ENCODE measurements around the gene MRTFB.
"Not testable (repeated sequence)": the region's sequence is repeated elsewhere in the genome, so short reads cannot be mapped to it uniquely, and the experiment has no call there.

The MRTFB gene

GRCh38 chr16:14109782-14110727 lies 38.9 kb downstream of the MRTFB start:
- Mint-ChIP-seq H3K9me3 (no peaks in the 10 kb centered on the region), H3K27ac (peak overlapping the region in 1 of 2 donors; percentile 44), H3K4me3 (no peak overlapping the region), H3K4me1 (peaks cover 30% of the 10 kb centered on the region), H3K27me3 (no peaks in the 10 kb centered on the region)
- ATAC-seq (no peak), DNase-seq (no peak)

- ATAC-seq: no peak
- Mint-ChIP-seq H3K4me3 (no peak overlapping the region), H3K9me3 (no peaks in the 10 kb centered on the region), H3K4me1 (peaks cover 30% of the 10 kb centered on the region), H3K27me3 (no peaks in the 10 kb centered on the region), H3K27ac (no peak overlapping the region)
- DNase-seq: no peak
These were observed 39.7 kb downstream of the MRTFB start for GRCh38 chr16:14110728-14111251.

- Mint-ChIP-seq H3K4me3 (no peak overlapping the region), H3K27ac (peak overlapping the region in 1 of 2 donors; percentile 10), H3K4me1 (peaks cover 30% of the 10 kb centered on the region), H3K27me3 (no peaks in the 10 kb centered on the region), H3K9me3 (no peaks in the 10 kb centered on the region)
- DNase-seq: no peak
- no peak for ATAC-seq
These were observed 40.8 kb downstream of the MRTFB start for GRCh38 chr16:14111713-14112538.

GRCh38 chr16:14112539-14112856 lies 41.4 kb downstream of the MRTFB start:
- DNase-seq: no peak
- H3K4me3 Mint-ChIP-seq: no peak overlapping the region
- peaks cover 30% of the 10 kb centered on the region for H3K4me1 Mint-ChIP-seq
- H3K27me3 Mint-ChIP-seq: no peaks in the 10 kb centered on the region
- H3K27ac Mint-ChIP-seq: peak overlapping the region in 1 of 2 donors; percentile 28
- ATAC-seq: no peak
- no peaks in the 10 kb centered on the region for H3K9me3 Mint-ChIP-seq

GRCh38 chr16:14113344-14113743 lies 42.2 kb downstream of the MRTFB start:
- H3K27ac Mint-ChIP-seq: no peak overlapping the region
- peaks cover 30% of the 10 kb centered on the region for H3K4me1 Mint-ChIP-seq
- no peak for DNase-seq
- no peaks in the 10 kb centered on the region for H3K27me3 Mint-ChIP-seq
- H3K4me3 Mint-ChIP-seq: no peak overlapping the region
- no peak for ATAC-seq
- H3K9me3 Mint-ChIP-seq: no peaks in the 10 kb centered on the region

GRCh38 chr16:14117051-14117450 lies 45.9 kb downstream of the MRTFB start:
- Mint-ChIP-seq H3K27ac (no peak overlapping the region), H3K4me3 (no peak overlapping the region), H3K27me3 (no peaks in the 10 kb centered on the region), H3K9me3 (no peaks in the 10 kb centered on the region), H3K4me1 (peaks cover 32% of the 10 kb centered on the region)
- ATAC-seq (no peak), DNase-seq (no peak)

GRCh38 chr16:14119799-14120198 lies 48.7 kb downstream of the MRTFB start:
- ATAC-seq: no peak
- Mint-ChIP-seq H3K4me3 (no peak overlapping the region), H3K4me1 (peaks cover 23% of the 10 kb centered on the region), H3K27me3 (no peaks in the 10 kb centered on the region), H3K9me3 (no peaks in the 10 kb centered on the region), H3K27ac (peak overlapping the region in 1 of 2 donors; percentile 19)
- DNase-seq: no peak

GRCh38 chr16:14120335-14120734 lies 49.2 kb downstream of the MRTFB start:
- Mint-ChIP-seq H3K4me1 (peaks cover 28% of the 10 kb centered on the region), H3K27me3 (no peaks in the 10 kb centered on the region), H3K4me3 (no peak overlapping the region), H3K9me3 (no peaks in the 10 kb centered on the region), H3K27ac (no peak overlapping the region)
- DNase-seq (no peak), ATAC-seq (no peak)

- H3K27ac Mint-ChIP-seq: no peak overlapping the region
- DNase-seq: no peak
- H3K4me3 Mint-ChIP-seq: no peak overlapping the region
- no peaks in the 10 kb centered on the region for H3K9me3 Mint-ChIP-seq
- no peaks in the 10 kb centered on the region for H3K27me3 Mint-ChIP-seq
- no peak for ATAC-seq
- peaks cover 29% of the 10 kb centered on the region for H3K4me1 Mint-ChIP-seq
These were observed 50.0 kb downstream of the MRTFB start for GRCh38 chr16:14121142-14121541.

GRCh38 chr16:14121872-14122271 lies 50.8 kb downstream of the MRTFB start:
- Mint-ChIP-seq H3K9me3 (no peaks in the 10 kb centered on the region), H3K27ac (no peak overlapping the region), H3K4me1 (peaks cover 29% of the 10 kb centered on the region), H3K4me3 (no peak overlapping the region), H3K27me3 (no peaks in the 10 kb centered on the region)
- ATAC-seq (no peak), DNase-seq (no peak)

GRCh38 chr16:14122430-14122829 lies 51.3 kb downstream of the MRTFB start:
- H3K4me1 Mint-ChIP-seq: peaks cover 29% of the 10 kb centered on the region
- not testable (repeated sequence) for H3K27me3 Mint-ChIP-seq, H3K9me3 Mint-ChIP-seq, ATAC-seq, DNase-seq, H3K4me3 Mint-ChIP-seq, H3K27ac Mint-ChIP-seq

- Mint-ChIP-seq H3K4me1 (peaks cover 26% of the 10 kb centered on the region), H3K27me3 (no peaks in the 10 kb centered on the region), H3K9me3 (no peaks in the 10 kb centered on the region), H3K4me3 (no peak overlapping the region), H3K27ac (peak overlapping the region in 1 of 2 donors; percentile 27)
- ATAC-seq (no peak), DNase-seq (no peak)
These were observed 54.0 kb downstream of the MRTFB start for GRCh38 chr16:14125000-14125681.

- ATAC-seq (no peak), DNase-seq (no peak)
- Mint-ChIP-seq H3K4me3 (no peak overlapping the region), H3K27me3 (no peaks in the 10 kb centered on the region), H3K27ac (no peak overlapping the region), H3K9me3 (peaks cover 0 to 5% of the 10 kb centered on the region in 2 donors), H3K4me1 (peaks cover 20% of the 10 kb centered on the region)
These were observed 54.6 kb downstream of the MRTFB start for GRCh38 chr16:14125708-14126107.

GRCh38 chr16:14128097-14128496 lies 57.0 kb downstream of the MRTFB start:
- H3K4me1 Mint-ChIP-seq: peaks cover 5% of the 10 kb centered on the region
- no peak overlapping the region for H3K27ac Mint-ChIP-seq
- H3K27me3 Mint-ChIP-seq: no peaks in the 10 kb centered on the region

GRCh38 chr16:14129502-14129901 lies 58.4 kb downstream of the MRTFB start:
- Mint-ChIP-seq H3K27me3 (no peaks in the 10 kb centered on the region), H3K27ac (no peak overlapping the region), H3K9me3 (peaks cover 0 to 7% of the 10 kb centered on the region in 2 donors), H3K4me1 (peaks cover 5% of the 10 kb centered on the region), H3K4me3 (no peak overlapping the region)
- DNase-seq: no peak
- ATAC-seq: no peak

More at GRCh38 chr16:14128097-14128496, 57.0 kb downstream of the MRTFB start:
- DNase-seq (no peak), ATAC-seq (no peak)
- Mint-ChIP-seq H3K4me3 (no peak overlapping the region), H3K9me3 (peaks cover 0 to 7% of the 10 kb centered on the region in 2 donors)

Measured in stimulated activated naive CD8-positive, alpha-beta T cell treated with anti-CD3 and anti-CD28 coated beads, Interleukin-15, amount 100 ng/mL, for 72 hours (primary cell).